K562 (cell line): ENCODE measurements around the gene IGSF21. TPM values are rescaled to one million over a fixed set of nuclear protein-coding genes. Genes with fewer than 3 reads are reported as not detected.

Experiments used
- ATAC-seq: fragments of 200-7000 bp; cut with Tn5 transposase; 3 replicates; pipeline ENCODE4 v1.9.1; 2020; ENCODE audit warnings: moderate library complexity
- BruUV-seq: library from RNA; stranded (reverse); fragments of 400-500 nt; replicated peaks from 2 replicates; lab custom pipeline; 2021; lab: Mats Ljungman, UMichigan
- CTCF ChIA-PET: fragments of 300-600 bp; formaldehyde crosslinking; extraction: SDS; loops from one replicate; lab custom pipeline; 2021; ENCODE audit warnings: low intra/inter-chr PET ratio; lab: Yijun Ruan, JAX
- POLR2A ChIA-PET: fragments of 300-600, 350-650 bp; sonication (Branson Sonifier 250); formaldehyde crosslinking; extraction: SDS; loops from one replicate; lab custom pipeline; 2021; ENCODE audit warnings: antibody characterized with exemption, inconsistent platforms; lab: Yijun Ruan, JAX
- DNase-seq, 4 experiments: peaks; one replicate each; pipeline versions ENCODE4 v3.0.0 to v3.0.0-alpha.2; 2011 to 2018; ENCODE audit warnings: low spot score in 3 of 4, mixed read lengths in 3 of 4; ENCODE audit errors: extremely low read depth in 1 of 4
- FAIRE-seq: peaks from 2 replicates; lab custom pipeline; 2011; peaks lifted over from hg19 to GRCh38; lab: Jason Lieb, UNC
- H2AFZ ChIP-seq: 2 replicates; pipeline ENCODE4 v1.6.0; 2011; ENCODE audit warnings: low read depth, low read length, control low read depth, inconsistent platforms
- H3K27ac ChIP-seq: fragments of 200-600 bp; 3 replicates; pipeline ENCODE4 v1.8.0; 2011; ENCODE audit warnings: low read depth, mild to moderate bottlenecking, control low read depth, inconsistent platforms, low read length, moderate library complexity, mixed read lengths; ENCODE audit errors: extremely low read depth
- H3K27me3 ChIP-seq, 2 experiments: fragments of 300-600 bp in 1 of 2; 2 replicates in 1 of 2; 3 replicates in 1 of 2; pipeline versions ENCODE4 v1.6.0 to v1.8.0; 2011; ENCODE audit warnings: inconsistent platforms in 2 of 2, low read length in 2 of 2, mild to moderate bottlenecking in 1 of 2, mixed read lengths in 1 of 2, moderate library complexity in 1 of 2; ENCODE audit not compliant: control insufficient read depth in 2 of 2, insufficient read depth in 2 of 2
- H3K36me3 ChIP-seq: fragments of 300-600 bp; 3 replicates; pipeline ENCODE4 v1.8.0; 2011; ENCODE audit warnings: mild to moderate bottlenecking, low read length, inconsistent platforms; ENCODE audit not compliant: control insufficient read depth, insufficient read depth
- H3K4me1 ChIP-seq, 2 experiments: fragments of 200-600 bp in 1 of 2; replicated peaks in 1 of 2; 2 replicates in 1 of 2; 3 replicates in 1 of 2; pipeline versions ENCODE4 v1.5.1 to v1.8.0; 2011; ENCODE audit warnings: inconsistent platforms in 2 of 2, low read length in 2 of 2, mild to moderate bottlenecking in 1 of 2, mixed read lengths in 1 of 2, moderate library complexity in 1 of 2; ENCODE audit not compliant: control insufficient read depth in 2 of 2, insufficient read depth in 2 of 2
- H3K4me2 ChIP-seq: 2 replicates; pipeline ENCODE4 v1.6.1; 2011; ENCODE audit warnings: low read length, control low read depth, inconsistent platforms, mixed read lengths; ENCODE audit not compliant: insufficient read depth
- H3K4me3 ChIP-seq: fragments of 200-600 bp; sonication (generic), shearing (Covaris generic); 2 replicates; pipeline ENCODE4 v1.5.1; 2016; ENCODE audit warnings: control low read depth, inconsistent platforms
- H3K79me2 ChIP-seq: fragments of 200-600 bp; 3 replicates; pipeline ENCODE4 v1.8.0; 2011; ENCODE audit warnings: low read length, inconsistent platforms; ENCODE audit not compliant: control insufficient read depth, insufficient read depth
- H3K9ac ChIP-seq, 2 experiments: 2 replicates each; pipeline versions ENCODE4 v1.6.0 to v1.6.1; 2011; ENCODE audit warnings: low read depth in 2 of 2, low read length in 2 of 2, control low read depth in 1 of 2, inconsistent platforms in 1 of 2, mild to moderate bottlenecking in 1 of 2, mixed read lengths in 1 of 2; ENCODE audit not compliant: insufficient read depth in 1 of 2
- H3K9me1 ChIP-seq: one replicate; pipeline ENCODE4 v1.6.0; 2011; ENCODE audit warnings: inconsistent platforms, mild to moderate bottlenecking, low read length, moderate library complexity; ENCODE audit not compliant: control insufficient read depth, insufficient read depth
- H3K9me3 ChIP-seq: replicated peaks from 2 replicates; pipeline ENCODE4 v1.5.1; 2011; ENCODE audit warnings: low read depth, low read length, inconsistent platforms; ENCODE audit not compliant: control insufficient read depth, insufficient read depth
- H4K20me1 ChIP-seq: replicated peaks from 2 replicates; pipeline ENCODE4 v1.6.1; 2011; ENCODE audit warnings: low read length, inconsistent platforms, mixed read lengths; ENCODE audit not compliant: control insufficient read depth, insufficient read depth
- CTCFL ChIP-seq: IDR thresholded peaks from 2 replicates; pipeline ENCODE4 v1.6.1; 2011; ENCODE audit warnings: borderline replicate concordance, low read depth, mild to moderate bottlenecking, moderate library complexity, low read length; ENCODE audit not compliant: insufficient read depth, poor library complexity, severe bottlenecking
- IRF9 ChIP-seq: fragments of 450-650 bp; IDR thresholded peaks from 2 replicates; pipeline ENCODE4 v1.6.1; 2016; ENCODE audit warnings: missing biosample characterization, missing genetic modification characterization
- NCOR1 ChIP-seq: fragments of 450-650 bp; IDR thresholded peaks from 2 replicates; pipeline ENCODE4 v1.6.1; 2016; ENCODE audit warnings: mild to moderate bottlenecking, moderate library complexity
- NR0B1 ChIP-seq: fragments of 450-650 bp; IDR thresholded peaks from one replicate; pipeline ENCODE4 v1.6.1; 2018; ENCODE audit warnings: mild to moderate bottlenecking, moderate library complexity; ENCODE audit not compliant: partially characterized antibody
- RAD21 ChIP-seq, 2 experiments: fragments of 250-450 bp in 1 of 2; fragments of 450-650 bp in 1 of 2; sonication (Bioruptor Pico) in 1 of 2; formaldehyde crosslinking in 1 of 2; IDR thresholded peaks in 1 of 2; conservative IDR thresholded peaks in 1 of 2; 2 replicates each; pipeline versions ENCODE4 v1.4.0 to v1.8.0; 2020 to 2022; ENCODE audit warnings: mild to moderate bottlenecking in 2 of 2, moderate library complexity in 1 of 2
- YY1 ChIP-seq, 3 experiments: IDR thresholded peaks; 2 replicates each; pipeline ENCODE4 v1.6.1; 2011; ENCODE audit warnings: low read length in 2 of 3, mild to moderate bottlenecking in 2 of 3, moderate library complexity in 2 of 3, borderline replicate concordance in 1 of 3, control low read depth in 1 of 3, low read depth in 1 of 3; ENCODE audit not compliant: insufficient read depth in 3 of 3, insufficient replicate concordance in 2 of 3, control insufficient read depth in 1 of 3, insufficient read length in 1 of 3; ENCODE audit errors: extremely low read depth in 1 of 3
- ZNF699 ChIP-seq: fragments of 250-450 bp; sonication (Bioruptor Pico); IDR thresholded peaks from 2 replicates; pipeline ENCODE4 v1.8.0; 2021; ENCODE audit warnings: mild to moderate bottlenecking, moderate library complexity; ENCODE audit not compliant: insufficient replicate concordance
- WGBS: fragments of 100-300 bp; shearing (Covaris generic); methylation state at CpG from one replicate; pipeline ENCODE4 v1.1.6; 2016; ENCODE audit warnings: low coverage, mixed read lengths; ENCODE audit not compliant: insufficient coverage; ENCODE audit errors: missing lambda C conversion rate; 5-methylcytosine and 5-hydroxymethylcytosine counted together
- in situ Hi-C: fragments of 300-500 bp; cut with MboI; formaldehyde crosslinking; loops from 4 replicates; pipeline ENCODE4 v1.15.0; 2018; ENCODE audit warnings: inconsistent platforms, mixed read lengths
- intact Hi-C: fragments of 100-400 bp; cut with micrococcal nuclease; formaldehyde crosslinking; loops from 2 replicates; pipeline ENCODE4 v1.14.2; 2022
- polyA plus RNA-seq, 8 experiments: library from polyadenylated mRNA; depleted of rRNA in 4 of 8; stranded (reverse) in 5 of 8; unstranded in 3 of 8; fragments of >200 nt; fragmentation: Nextera tagmentation in 2 of 8; fragmentation: Illumina TruSeq in 1 of 8; extraction: Ambion mirVana in 2 of 8; extraction: Trizol in 1 of 8; gene quantifications; 2 replicates each; pipeline versions ENCODE4 v1.2.1 to v1.2.3, GENCODE V29; 2011 to 2014; ENCODE audit warnings: inconsistent platforms in 1 of 8, missing spikeins in 1 of 8
- total RNA-seq, 7 experiments: library from RNA; depleted of rRNA in 6 of 7; stranded (reverse); fragments of >200 nt in 6 of 7; fragmentation: Illumina TruSeq in 2 of 7; extraction: Trizol in 2 of 7; gene quantifications; 2 replicates each; pipeline versions ENCODE4 v1.2.1 to v1.2.3, GENCODE V29; 2011 to 2021; ENCODE audit warnings: low replicate concordance in 1 of 7
- TF ChIP-seq, protein P1 (sequence below), 3 experiments: IDR thresholded peaks in 2 of 3; conservative IDR thresholded peaks in 1 of 3; 2 replicates each; pipeline ENCODE4 v1.5.1; 2011 to 2012; ENCODE audit warnings: low read length in 3 of 3, mild to moderate bottlenecking in 3 of 3, control low read depth in 2 of 3, improper control_type of control experiment in 1 of 3, inconsistent platforms in 1 of 3, low read depth in 1 of 3, mixed read lengths in 1 of 3, moderate library complexity in 1 of 3; ENCODE audit not compliant: insufficient read depth in 2 of 3

Gene IGSF21
- total and polyA plus RNA-seq, 9 of the 15 experiments (the other 6 are each of a cell fraction or from before 2014, with no cell fraction given): not detected

DNA sequence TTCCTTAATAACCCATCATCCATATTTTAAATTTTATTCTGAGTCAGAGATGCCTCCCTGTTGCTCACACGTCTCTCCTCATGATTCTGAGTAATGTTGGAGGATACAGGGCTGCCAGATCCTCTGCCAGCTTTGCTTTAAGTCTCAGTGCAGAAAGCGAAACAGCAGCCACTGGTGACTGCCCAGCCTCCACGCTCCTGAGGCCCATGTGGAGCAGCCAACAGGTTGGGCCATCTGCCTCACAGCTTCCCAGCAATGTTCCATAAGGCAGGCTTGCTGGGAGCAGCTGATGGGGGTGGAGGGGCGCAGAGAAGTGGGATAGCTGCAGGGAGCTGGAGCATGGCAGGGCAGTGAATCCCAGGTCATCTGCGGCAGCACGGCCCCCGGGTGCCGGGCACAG is 104.2 kb downstream of the IGSF21 start (continued):
- TF ChIP-seq NR0B1 (no peak), ZNF699 (CRISPR knock-in tag) (no peak), IRF9 (tag) (no peak)

- intact Hi-C loops: loop anchor here (2.0 kb wide), 1 partner anchor 295 kb away; no protein-coding TSS in a partner anchor
- no peaks in the 10 kb centered on the region for H3K9me3 ChIP-seq
- peak; percentile 89 for FAIRE-seq
- H4K20me1 ChIP-seq: peaks cover 4% of the 10 kb centered on the region; the same call in 1 of the 2 replicates
- no peak overlapping the region for H3K9ac ChIP-seq
- CTCF ChIA-PET: no interaction called here
- no peaks in the 10 kb centered on the region for H3K79me2 ChIP-seq
- H3K27me3 ChIP-seq: peaks cover 0 to 10% of the 10 kb centered on the region in 2 experiments; a peak in 2 of 5 replicates
- no peak overlapping the region for H3K4me3 ChIP-seq
- H2AFZ ChIP-seq: no peak overlapping the region
- H3K4me1 ChIP-seq: no peaks in the 10 kb centered on the region
- POLR2A ChIA-PET: interaction anchor here (0.6 kb wide), 1 partner anchor 14 kb away, joined by 3 read pairs; no protein-coding TSS in a partner anchor
- WGBS: 0% methylated on average over 4 of the region's 4 CpGs
- H3K27ac ChIP-seq: no peak overlapping the region
- in situ Hi-C loops: no loop called here
- BruUV-seq: no TSS peak
- no peaks in the 10 kb centered on the region for H3K36me3 ChIP-seq
- DNase-seq: peak; percentile 52 to 58 (median 56)
- H3K4me2 ChIP-seq: no peak overlapping the region
- ATAC-seq: peak; percentile 77
- H3K9me1 ChIP-seq: no peaks in the 10 kb centered on the region
- TF ChIP-seq, protein P1, sequence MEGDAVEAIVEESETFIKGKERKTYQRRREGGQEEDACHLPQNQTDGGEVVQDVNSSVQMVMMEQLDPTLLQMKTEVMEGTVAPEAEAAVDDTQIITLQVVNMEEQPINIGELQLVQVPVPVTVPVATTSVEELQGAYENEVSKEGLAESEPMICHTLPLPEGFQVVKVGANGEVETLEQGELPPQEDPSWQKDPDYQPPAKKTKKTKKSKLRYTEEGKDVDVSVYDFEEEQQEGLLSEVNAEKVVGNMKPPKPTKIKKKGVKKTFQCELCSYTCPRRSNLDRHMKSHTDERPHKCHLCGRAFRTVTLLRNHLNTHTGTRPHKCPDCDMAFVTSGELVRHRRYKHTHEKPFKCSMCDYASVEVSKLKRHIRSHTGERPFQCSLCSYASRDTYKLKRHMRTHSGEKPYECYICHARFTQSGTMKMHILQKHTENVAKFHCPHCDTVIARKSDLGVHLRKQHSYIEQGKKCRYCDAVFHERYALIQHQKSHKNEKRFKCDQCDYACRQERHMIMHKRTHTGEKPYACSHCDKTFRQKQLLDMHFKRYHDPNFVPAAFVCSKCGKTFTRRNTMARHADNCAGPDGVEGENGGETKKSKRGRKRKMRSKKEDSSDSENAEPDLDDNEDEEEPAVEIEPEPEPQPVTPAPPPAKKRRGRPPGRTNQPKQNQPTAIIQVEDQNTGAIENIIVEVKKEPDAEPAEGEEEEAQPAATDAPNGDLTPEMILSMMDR (IDR thresholded peaks at IDR 0.05 in 2 of 3, conservative IDR thresholded peaks at IDR 0.05 in 1 of 3; ENCODE audit: insufficient read depth in 2 of 3, low read depth in 1 of 3, low read length in 3 of 3): peak; percentile 59 to 65 (median 61); a peak in 5 of 6 replicates
- TF ChIP-seq YY1 (IDR thresholded peaks at IDR 0.05; ENCODE audit: borderline replicate concordance in 1 of 3, control insufficient read depth in 1 of 3, extremely low read depth in 1 of 3, insufficient read depth in 3 of 3, insufficient read length in 1 of 3, insufficient replicate concordance in 2 of 3, low read depth in 1 of 3, low read length in 2 of 3): peak in 2 of 3 experiments; percentile 33 to 72
- no peak for TF ChIP-seq NCOR1
- peak; percentile 60 for TF ChIP-seq CTCFL
- TF ChIP-seq RAD21 (CRISPR knock-in tag; conservative IDR thresholded peaks at IDR 0.05 in 1 of 2, IDR thresholded peaks at IDR 0.05 in 1 of 2): peak in 1 of 2 experiments; percentile 35; a peak in 2 of 4 replicates
Observed at GRCh38 chr1:18217398-18218043, 109.9 kb downstream of the IGSF21 start.
